OCI-LY1 (cell line): ENCODE measurements around the gene ELF4.

Experiments
- CTCF ChIP-seq: fragments of 200-600 bp; sonication (generic), shearing (Covaris generic); IDR thresholded peaks from 2 replicates; pipeline ENCODE4 v1.5.1; 2017; ENCODE audit warnings: mild to moderate bottlenecking, antibody characterized with exemption, low read length, moderate library complexity, mixed read lengths
- EZH2 ChIP-seq: fragments of 200-600 bp; sonication (generic), shearing (Covaris generic); IDR thresholded peaks from 2 replicates; pipeline ENCODE4 v1.8.0; 2017; ENCODE audit warnings: borderline replicate concordance, mixed run types, mild to moderate bottlenecking, antibody characterized with exemption, low read length, moderate library complexity, mixed read lengths

DNA sequence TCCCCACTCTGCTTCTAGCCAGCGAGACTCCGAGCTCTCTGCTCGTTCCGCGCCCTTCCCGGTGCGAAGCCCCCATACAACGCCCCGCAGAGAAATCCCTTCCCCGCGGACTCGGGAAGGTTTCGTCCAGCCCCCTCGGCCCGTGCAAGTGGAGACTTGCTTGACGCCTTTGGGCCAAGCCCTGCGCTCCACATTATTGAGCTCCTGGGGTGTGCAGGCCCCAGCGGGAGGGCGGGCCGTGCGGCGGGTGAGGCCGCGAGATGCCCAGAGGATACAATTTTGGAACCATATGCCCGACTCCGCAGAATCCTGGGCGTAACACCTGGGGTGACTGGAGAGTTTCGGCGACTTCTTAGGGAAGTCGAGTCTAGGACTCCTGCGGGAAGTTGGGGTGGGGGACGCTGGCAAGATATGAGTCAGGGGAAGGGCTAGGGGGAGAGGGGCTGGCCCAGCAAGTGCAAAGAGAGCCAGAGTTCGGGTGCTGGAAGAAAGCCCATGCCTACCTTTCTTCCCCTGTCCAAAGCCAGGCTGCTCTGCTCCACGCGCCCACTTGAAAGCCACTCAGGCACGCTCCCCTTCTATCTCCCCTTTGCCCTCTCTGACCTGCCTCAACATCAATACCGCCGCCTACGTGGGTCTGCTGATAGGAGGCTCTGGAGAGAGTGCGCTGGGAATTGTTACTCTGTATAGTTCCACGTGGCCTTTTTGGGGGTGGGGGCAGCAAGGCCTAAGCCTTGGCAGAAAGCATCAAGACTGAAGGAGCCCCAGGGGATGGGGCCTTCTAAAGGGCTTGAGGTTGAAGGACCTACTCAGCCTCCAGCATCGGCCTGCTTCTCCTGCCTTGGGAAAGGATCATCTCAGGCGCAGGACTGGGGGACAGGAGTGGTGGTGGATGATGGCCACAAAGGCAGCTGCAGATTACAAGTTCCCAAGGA is 1.2 kb upstream of the ELF4 start:
- TF ChIP-seq CTCF, result no peak
- no peak for TF ChIP-seq EZH2
